Subcutaneous abdominal adipose tissue (tissue), 5 donors: ENCODE data around the gene RNMT.
A peak's percentile ranks its signal among the peaks of the same experiment; 100 is the strongest.

Experiments
- H3K27ac ChIP-seq: one replicate; pipeline ENCODE4 v1.7.0; 2013; ENCODE audit warnings: low read depth, mild to moderate bottlenecking, inconsistent platforms, low read length, moderate library complexity
- H3K27me3 ChIP-seq, 5 donors: one replicate each; pipeline ENCODE4 v1.7.0; 2013; ENCODE audit warnings: low read length in 5 of 5, inconsistent platforms in 1 of 5; ENCODE audit not compliant: control insufficient read depth in 5 of 5, insufficient read depth in 4 of 5
- H3K36me3 ChIP-seq, 5 donors: one replicate each; pipeline ENCODE4 v1.7.0; 2013; ENCODE audit warnings: low read length in 5 of 5; ENCODE audit not compliant: control insufficient read depth in 5 of 5, insufficient read depth in 5 of 5
- H3K4me1 ChIP-seq, 5 donors: one replicate each; pipeline ENCODE4 v1.7.0; 2013; ENCODE audit warnings: low read length in 5 of 5, mild to moderate bottlenecking in 3 of 5, moderate library complexity in 1 of 5; ENCODE audit not compliant: control insufficient read depth in 5 of 5, insufficient read depth in 5 of 5
- H3K4me3 ChIP-seq, 5 donors: one replicate each; pipeline ENCODE4 v1.7.0; 2013; ENCODE audit warnings: low read length in 5 of 5, low read depth in 1 of 5
- H3K9ac ChIP-seq, 5 donors: one replicate each; pipeline ENCODE4 v1.7.0; 2013; ENCODE audit warnings: low read length in 5 of 5, mild to moderate bottlenecking in 4 of 5, moderate library complexity in 3 of 5
- H3K9me3 ChIP-seq, 5 donors: one replicate each; pipeline ENCODE4 v1.7.0; 2013; ENCODE audit warnings: low read length in 5 of 5; ENCODE audit not compliant: control insufficient read depth in 5 of 5
- donor health status: healthy.
- donor health status: healthy.
- donor health status: healthy.
- donor health status: healthy.
- donor health status: healthy.

The RNMT gene

DNA sequence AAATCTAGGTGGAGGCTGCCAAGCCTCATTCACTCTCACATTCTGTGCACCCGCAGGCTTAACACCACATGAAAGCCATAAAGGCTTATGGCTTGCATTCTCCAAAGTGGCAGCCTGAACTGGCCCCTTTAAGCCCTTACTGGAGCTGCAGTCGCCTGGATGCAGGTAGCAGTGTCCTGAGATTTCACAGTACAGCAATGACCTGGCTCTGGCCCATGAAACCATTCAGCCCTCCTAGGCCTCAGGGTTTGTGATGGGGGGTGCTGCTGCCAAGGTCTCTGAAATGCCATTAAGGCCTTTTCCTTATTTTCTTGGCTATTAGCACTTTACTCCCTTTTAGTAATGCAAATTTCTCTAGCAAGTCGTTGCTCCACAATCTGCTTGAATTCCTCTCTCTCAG is 48.6 kb downstream of the RNMT start:
- no peak overlapping the region for H3K27ac ChIP-seq
- peaks cover 0 to 6% (median 4%) of the 10 kb centered on the region in 5 donors for H3K9me3 ChIP-seq
- no peak overlapping the region for H3K9ac ChIP-seq
- no peak overlapping the region for H3K4me3 ChIP-seq
- no peaks in the 10 kb centered on the region for H3K4me1 ChIP-seq
- H3K27me3 ChIP-seq: no peaks in the 10 kb centered on the region
- H3K36me3 ChIP-seq: no peaks in the 10 kb centered on the region

GRCh38 chr18:13791181-13791580 is 64.7 kb downstream of the RNMT start:
- Histone ChIP-seq H3K36me3 (no peaks in the 10 kb centered on the region), H3K9ac (no peak overlapping the region), H3K27ac (no peak overlapping the region), H3K4me1 (no peaks in the 10 kb centered on the region), H3K27me3 (no peaks in the 10 kb centered on the region), H3K4me3 (no peak overlapping the region), H3K9me3 (peaks cover 0 to 6% (median 5%) of the 10 kb centered on the region in 5 donors)

DNA sequence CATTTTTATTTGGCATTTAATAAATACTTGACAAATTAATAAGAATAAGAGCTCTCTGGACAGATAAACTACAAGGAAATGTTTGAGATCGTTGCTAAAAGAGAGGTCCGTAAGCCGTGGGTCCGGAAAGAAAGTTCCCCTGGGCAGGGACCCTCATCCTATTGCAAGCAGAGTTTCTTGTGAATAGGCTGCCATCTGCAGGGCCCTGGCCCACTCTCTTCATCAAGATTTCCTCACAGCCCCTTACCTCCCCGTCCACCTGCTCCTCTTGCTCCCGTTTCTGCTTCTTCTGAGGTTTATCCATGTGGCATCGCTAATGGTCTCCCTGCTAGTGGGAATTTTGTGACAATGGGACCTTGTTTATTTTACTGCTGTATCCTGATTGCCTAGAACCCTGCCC is 67.3 kb downstream of the RNMT start:
- no peak overlapping the region for H3K27ac ChIP-seq
- H3K9ac ChIP-seq: no peak overlapping the region
- no peak overlapping the region for H3K4me3 ChIP-seq
- no peaks in the 10 kb centered on the region for H3K9me3 ChIP-seq
- H3K27me3 ChIP-seq: peaks cover 0 to 7% (median 3%) of the 10 kb centered on the region in 5 donors
- no peaks in the 10 kb centered on the region for H3K36me3 ChIP-seq
- H3K4me1 ChIP-seq: peaks cover 0 to 14% (median 0%) of the 10 kb centered on the region in 5 donors

DNA sequence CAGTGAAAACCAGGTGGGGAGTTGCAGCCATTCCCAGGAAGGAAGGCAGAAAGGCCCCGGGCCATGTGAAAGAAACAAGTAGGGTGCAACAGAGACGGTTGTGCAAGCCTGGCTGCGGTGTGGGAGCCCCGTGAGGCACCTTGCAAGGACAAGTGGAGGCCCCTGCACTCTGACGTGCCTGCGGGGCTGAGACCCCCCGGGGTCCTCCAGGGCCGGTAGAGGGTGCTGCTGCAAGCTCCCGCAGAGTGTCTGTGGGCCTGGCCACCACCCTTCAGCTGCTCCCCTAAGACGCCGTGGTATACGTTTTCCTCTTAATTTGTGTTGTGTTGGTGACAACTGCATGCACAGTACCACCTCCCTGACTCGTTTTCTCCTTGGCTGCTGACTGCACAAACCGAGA is 70.0 kb downstream of the RNMT start:
- Histone ChIP-seq H3K9me3 (no peaks in the 10 kb centered on the region), H3K4me3 (peak overlapping the region in 1 of 5 donors; percentile 27), H3K36me3 (no peaks in the 10 kb centered on the region), H3K4me1 (peaks cover 0 to 23% (median 10%) of the 10 kb centered on the region in 5 donors), H3K27me3 (peaks cover 0 to 17% (median 9%) of the 10 kb centered on the region in 5 donors), H3K27ac (no peak overlapping the region), H3K9ac (no peak overlapping the region)

- Histone ChIP-seq H3K4me3 (peak overlapping the region in 1 of 5 donors; percentile 27), H3K27me3 (peaks cover 0 to 17% (median 9%) of the 10 kb centered on the region in 5 donors), H3K27ac (no peak overlapping the region), H3K4me1 (peaks cover 0 to 23% (median 10%) of the 10 kb centered on the region in 5 donors), H3K36me3 (no peaks in the 10 kb centered on the region), H3K9ac (no peak overlapping the region), H3K9me3 (no peaks in the 10 kb centered on the region)
Observed at GRCh38 chr18:13797157-13797611, 70.7 kb downstream of the RNMT start.

GRCh38 chr18:13799396-13799795 is 72.9 kb downstream of the RNMT start:
- Histone ChIP-seq H3K36me3 (no peaks in the 10 kb centered on the region), H3K27ac (no peak overlapping the region), H3K4me3 (no peak overlapping the region), H3K9me3 (no peaks in the 10 kb centered on the region), H3K4me1 (peaks cover 0 to 23% (median 10%) of the 10 kb centered on the region in 5 donors), H3K27me3 (peaks cover 2 to 17% (median 12%) of the 10 kb centered on the region in 5 donors), H3K9ac (no peak overlapping the region)

DNA sequence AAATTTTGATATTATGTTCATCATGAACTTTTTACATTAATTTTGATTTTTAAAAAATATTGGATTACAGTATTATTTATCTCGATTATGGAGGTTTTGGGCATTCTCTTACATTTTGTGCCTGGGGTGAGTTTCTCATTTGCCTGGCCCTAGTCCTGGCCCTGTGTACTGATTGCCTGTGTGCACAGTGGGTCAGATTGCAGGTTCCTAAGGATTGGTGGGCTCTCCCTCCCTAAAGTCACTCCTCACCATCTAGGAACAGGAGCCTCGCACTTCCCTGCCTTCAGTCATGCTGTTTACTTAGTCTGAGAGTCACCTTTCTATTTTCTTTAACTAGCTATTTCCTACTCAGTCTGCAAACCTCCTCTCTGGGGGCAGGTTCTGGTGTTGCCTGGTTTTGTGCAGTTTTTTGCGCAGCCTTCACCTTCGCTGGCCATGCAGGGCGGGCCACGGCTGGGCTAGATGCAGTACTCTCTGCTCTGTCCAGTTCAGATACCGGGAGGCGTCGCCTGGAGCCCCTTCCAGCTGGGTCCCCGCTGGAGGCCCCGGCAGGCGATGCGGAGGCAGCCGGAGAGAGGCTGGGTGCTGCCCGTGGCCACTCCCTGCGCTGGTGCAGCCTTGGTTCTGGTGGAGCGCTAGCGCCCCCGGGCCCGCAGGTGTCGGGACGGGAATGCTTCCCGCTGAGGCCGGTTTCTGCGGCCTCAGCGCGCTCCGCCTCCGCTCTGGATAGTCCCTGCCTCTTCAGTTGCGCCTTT is 74.2 kb downstream of the RNMT start:
- H3K36me3 ChIP-seq: no peaks in the 10 kb centered on the region
- H3K9me3 ChIP-seq: no peaks in the 10 kb centered on the region
- peaks cover 0 to 23% (median 10%) of the 10 kb centered on the region in 5 donors for H3K4me1 ChIP-seq
- H3K4me3 ChIP-seq: peak overlapping the region; percentile 23 to 64 (median 53)
- no peak overlapping the region for H3K27ac ChIP-seq
- H3K27me3 ChIP-seq: peaks cover 2 to 17% (median 15%) of the 10 kb centered on the region in 5 donors
- H3K9ac ChIP-seq: peak overlapping the region in 2 of 5 donors; percentile 48 to 72

DNA sequence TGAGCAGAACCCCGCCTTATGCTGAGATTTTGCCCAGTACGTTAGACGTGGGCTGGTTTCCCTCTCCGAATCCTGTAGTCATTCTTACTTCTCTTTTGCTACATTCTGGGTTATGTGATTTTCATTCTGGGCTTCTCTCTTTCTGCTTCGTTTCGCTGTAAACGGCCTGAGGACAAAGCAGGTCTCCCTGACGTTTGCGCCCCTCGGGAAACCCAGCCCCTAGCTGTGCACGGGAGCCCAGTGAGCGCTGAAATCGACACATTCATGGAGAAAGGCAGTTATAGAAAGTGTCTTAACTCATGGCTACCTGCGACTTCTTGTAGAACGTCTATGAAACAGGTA is 74.8 kb downstream of the RNMT start:
- H3K27ac ChIP-seq: no peak overlapping the region
- peaks cover 2 to 17% (median 15%) of the 10 kb centered on the region in 5 donors for H3K27me3 ChIP-seq
- peak overlapping the region; percentile 23 to 64 (median 53) for H3K4me3 ChIP-seq
- H3K9ac ChIP-seq: peak overlapping the region in 2 of 5 donors; percentile 48 to 72
- H3K36me3 ChIP-seq: no peaks in the 10 kb centered on the region
- no peaks in the 10 kb centered on the region for H3K9me3 ChIP-seq
- H3K4me1 ChIP-seq: peaks cover 0 to 23% (median 10%) of the 10 kb centered on the region in 5 donors

GRCh38 chr18:13804305-13804704 is 77.8 kb downstream of the RNMT start:
- H3K9me3 ChIP-seq: no peaks in the 10 kb centered on the region
- no peak overlapping the region for H3K4me3 ChIP-seq
- H3K27ac ChIP-seq: no peak overlapping the region
- H3K36me3 ChIP-seq: no peaks in the 10 kb centered on the region
- H3K4me1 ChIP-seq: peaks cover 0 to 10% (median 9%) of the 10 kb centered on the region in 5 donors
- H3K9ac ChIP-seq: no peak overlapping the region
- peaks cover 2 to 8% (median 5%) of the 10 kb centered on the region in 5 donors for H3K27me3 ChIP-seq

- Histone ChIP-seq H3K9ac (no peak overlapping the region), H3K27ac (no peak overlapping the region), H3K36me3 (no peaks in the 10 kb centered on the region)
Observed at GRCh38 chr18:13808294-13809042, 82.0 kb downstream of the RNMT start.

More at GRCh38 chr18:13808294-13809042, 82.0 kb downstream of the RNMT start:
- no peaks in the 10 kb centered on the region for H3K9me3 ChIP-seq
- peaks cover 0 to 3% (median 0%) of the 10 kb centered on the region in 5 donors for H3K27me3 ChIP-seq
- H3K4me3 ChIP-seq: no peak overlapping the region
- no peaks in the 10 kb centered on the region for H3K4me1 ChIP-seq
